GM12864 (cell line): Measurements from ENCODE around the gene AGXT2.

ENCODE experiments used
- DNase-seq: peaks from one replicate; pipeline ENCODE4 v3.0.0-alpha.2; 2011; ENCODE audit warnings: low read depth
- H3K4me3 ChIP-seq: 2 replicates; pipeline ENCODE4 v1.5.1; 2011; ENCODE audit warnings: mild to moderate bottlenecking, low read depth, low read length, control low read depth
- CTCF ChIP-seq: IDR thresholded peaks from 2 replicates; pipeline ENCODE4 v1.5.1; 2011; ENCODE audit warnings: low read depth, mild to moderate bottlenecking, moderate library complexity, low read length, control low read depth, inconsistent platforms; ENCODE audit errors: missing control alignments

Gene AGXT2

GRCh38 chr5:35047785-35048404 lies at the start of gene AGXT2:
TSS of gene AGXT2 (minus strand) at chr5:35047949. CDS start at chr5:35047892, 57 bp downstream.
- TF ChIP-seq CTCF: no peak
- no peak within 1 kb of the TSS for H3K4me3 ChIP-seq
- DNase-seq: no peak

- no peak for DNase-seq
- no peak overlapping the region for H3K4me3 ChIP-seq
- no peak for TF ChIP-seq CTCF
These were observed 49.2 kb upstream of the AGXT2 start for GRCh38 chr5:35096932-35097331.

GRCh38 chr5:35096216-35096615 lies 48.5 kb upstream of the AGXT2 start:
- TF ChIP-seq CTCF: no peak
- DNase-seq: no peak
- no peak overlapping the region for H3K4me3 ChIP-seq

GRCh38 chr5:35095366-35095765 lies 47.6 kb upstream of the AGXT2 start:
- no peak for DNase-seq
- H3K4me3 ChIP-seq: no peak overlapping the region
- no peak for TF ChIP-seq CTCF

GRCh38 chr5:35094948-35095347 lies 47.2 kb upstream of the AGXT2 start:
- no peak for TF ChIP-seq CTCF
- no peak for DNase-seq
- H3K4me3 ChIP-seq: no peak overlapping the region

- no peak for TF ChIP-seq CTCF
- DNase-seq: no peak
- no peak overlapping the region for H3K4me3 ChIP-seq
These were observed 45.0 kb upstream of the AGXT2 start for GRCh38 chr5:35092703-35093102.

GRCh38 chr5:35091704-35092103 lies 44.0 kb upstream of the AGXT2 start:
- no peak for TF ChIP-seq CTCF
- no peak overlapping the region for H3K4me3 ChIP-seq
- DNase-seq: no peak
